GM21576 (cell line): ENCODE data around the gene UGT1A9.

ENCODE experiments used
- ATAC-seq: cut with Tn5 transposase; IDR thresholded peaks from one replicate; pipeline ENCODE4 v1.9.1; 2021; ENCODE audit warnings: mild to moderate bottlenecking, moderate library complexity; ENCODE audit not compliant: unreplicated experiment

The UGT1A9 gene

DNA sequence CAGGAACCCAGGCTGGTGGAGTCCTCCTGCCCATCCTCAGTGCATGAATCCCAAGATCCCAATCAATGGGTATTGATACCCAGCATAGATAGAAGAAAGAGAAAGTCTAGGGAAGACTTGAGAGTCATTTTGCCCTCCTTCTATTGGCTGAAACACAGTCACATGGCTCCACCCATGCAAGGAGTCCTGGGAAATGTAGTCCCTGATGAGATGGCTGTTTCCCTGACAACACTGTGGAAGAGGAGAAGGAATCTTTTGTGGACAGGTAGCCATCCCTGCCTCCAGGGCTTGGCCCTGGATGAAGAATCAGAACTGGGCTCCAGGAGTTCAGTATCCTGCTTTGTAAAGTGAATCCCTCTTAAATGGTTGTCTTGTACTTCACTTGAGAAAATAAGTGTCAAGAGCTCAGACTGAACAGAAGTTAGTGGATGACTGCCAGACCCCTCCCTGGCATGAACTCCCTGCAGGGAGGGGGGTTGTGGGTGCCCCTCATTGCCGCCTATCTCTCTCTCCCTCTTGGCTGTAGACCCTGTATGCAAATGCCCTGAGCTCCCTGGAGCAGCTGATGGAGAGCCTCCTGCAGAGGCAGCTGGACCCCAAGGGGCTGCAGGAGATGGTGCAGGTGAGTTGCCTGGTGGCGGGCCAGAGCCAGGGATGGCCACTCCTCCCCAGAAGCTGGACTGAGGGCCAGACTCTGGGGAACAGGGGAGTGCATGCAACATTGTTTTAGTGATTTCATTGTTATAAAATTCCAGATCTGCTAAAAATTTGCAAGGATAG is 142.5 kb downstream of the UGT1A9 start:
- no peak for ATAC-seq

DNA sequence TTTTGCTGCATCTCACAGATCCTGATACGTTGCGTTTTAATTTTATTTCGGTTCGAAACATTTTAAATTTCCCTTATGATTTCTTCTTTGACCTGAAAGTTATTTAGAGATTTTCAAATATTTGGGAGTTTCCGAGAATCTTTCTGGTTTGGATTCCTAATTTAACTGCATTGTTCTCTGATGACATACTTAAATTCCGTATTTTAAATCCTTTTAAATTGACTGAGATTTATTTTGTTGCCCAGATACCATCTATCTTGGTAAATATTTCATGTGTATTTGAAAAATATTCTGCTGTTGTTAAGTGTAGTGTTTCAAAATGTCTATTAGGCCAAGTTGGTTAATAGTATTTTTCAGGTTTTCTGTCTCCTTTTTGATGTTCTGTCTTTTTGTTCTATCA is 144.2 kb downstream of the UGT1A9 start:
- no peak for ATAC-seq

DNA sequence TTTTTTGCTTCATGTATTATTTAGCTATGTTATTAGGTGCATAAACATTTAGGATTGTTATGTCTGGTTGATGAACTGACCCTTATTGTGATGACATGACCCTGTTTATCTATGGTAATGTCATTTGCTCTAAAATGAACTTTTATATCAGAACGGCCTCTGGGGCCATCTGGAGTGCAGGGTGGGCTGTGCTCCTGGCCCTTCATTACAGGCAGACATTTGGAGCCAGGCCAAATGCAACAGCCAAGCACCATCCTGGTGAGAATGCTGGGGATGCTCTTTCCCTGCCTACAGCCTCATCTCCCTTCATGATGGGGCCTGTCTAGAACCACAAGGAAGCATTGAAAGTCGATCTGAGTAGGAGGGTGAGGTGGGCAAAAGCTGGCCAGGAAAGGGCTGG is 144.6 kb downstream of the UGT1A9 start:
- ATAC-seq, result no peak

DNA sequence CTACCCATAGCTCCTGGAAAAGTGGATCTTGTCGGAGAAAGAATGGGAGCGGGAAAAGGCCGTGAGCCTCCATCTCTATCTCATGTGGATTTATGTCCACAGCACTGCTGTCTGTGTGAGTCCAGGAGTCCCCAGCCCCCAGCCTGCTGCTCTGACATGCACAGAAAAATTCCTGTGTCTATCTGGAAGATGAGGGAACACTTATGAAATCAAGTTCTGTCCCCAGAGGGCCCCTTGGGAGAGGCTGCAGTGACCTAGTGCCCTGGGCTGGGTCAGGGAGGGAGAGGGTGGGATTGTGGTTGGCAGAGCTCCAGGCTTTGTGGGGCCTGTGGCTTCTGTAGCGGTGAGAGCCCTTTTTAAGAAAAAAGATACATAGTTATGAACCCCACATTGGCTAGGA is 145.1 kb downstream of the UGT1A9 start:
- ATAC-seq, result no peak

DNA sequence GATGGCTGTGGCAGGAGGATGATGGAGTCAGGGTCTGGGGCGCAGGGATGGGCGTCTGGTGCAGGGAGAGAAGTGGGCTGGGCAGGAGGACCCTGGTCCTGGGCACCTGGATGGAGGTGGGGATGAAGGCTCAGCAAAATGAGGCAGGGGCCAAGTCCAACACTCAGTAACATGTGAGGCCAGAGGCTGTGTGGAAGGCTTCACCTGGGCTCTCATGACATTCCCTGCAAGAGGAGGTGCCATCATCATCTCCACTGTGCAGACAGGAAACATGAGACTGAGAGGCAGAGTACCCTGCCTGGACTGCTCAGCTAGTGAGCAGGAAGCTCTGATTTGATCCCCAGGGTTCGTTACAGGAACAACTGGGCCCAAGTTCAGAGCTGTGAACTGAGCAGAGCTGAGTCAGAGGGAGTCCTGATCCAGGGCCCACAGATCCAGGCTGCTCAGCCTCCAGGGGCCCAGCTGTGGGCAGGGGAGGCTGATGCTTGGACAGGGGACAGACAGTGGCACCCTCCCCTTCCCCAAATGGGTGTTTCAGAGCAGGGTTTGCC is 145.7 kb downstream of the UGT1A9 start:
- no peak for ATAC-seq

DNA sequence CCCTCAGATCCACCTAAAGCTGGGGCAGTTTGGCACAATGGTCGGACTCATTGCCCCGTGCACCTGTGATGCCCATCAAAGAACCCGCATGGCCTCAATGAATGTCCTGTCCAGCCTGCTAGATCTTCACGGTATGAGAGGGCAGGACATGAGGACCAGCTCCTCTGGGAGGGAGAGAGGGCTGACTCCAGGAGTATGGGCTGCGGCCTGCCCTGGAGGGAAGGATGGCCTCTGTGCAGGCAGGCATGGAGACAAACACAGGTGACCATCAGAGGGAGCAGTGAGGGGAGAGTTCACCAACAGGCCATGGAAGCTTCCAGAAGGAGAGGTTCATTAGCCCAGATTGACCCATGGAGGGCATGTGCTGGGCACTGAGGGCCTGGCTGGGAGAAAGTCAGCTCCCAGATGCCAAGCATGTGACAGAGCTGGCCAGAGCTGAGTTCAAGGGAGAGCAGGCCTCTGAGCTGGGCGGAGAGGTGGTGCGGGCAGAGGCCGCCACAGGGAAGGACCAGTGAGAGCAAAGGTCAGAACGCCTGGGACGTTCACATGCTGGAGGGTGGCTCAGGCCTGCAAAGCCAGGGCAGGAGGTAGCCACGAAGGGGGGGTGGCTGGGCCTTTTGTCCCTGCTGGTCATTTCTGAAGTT is 146.4 kb downstream of the UGT1A9 start:
- no peak for ATAC-seq

DNA sequence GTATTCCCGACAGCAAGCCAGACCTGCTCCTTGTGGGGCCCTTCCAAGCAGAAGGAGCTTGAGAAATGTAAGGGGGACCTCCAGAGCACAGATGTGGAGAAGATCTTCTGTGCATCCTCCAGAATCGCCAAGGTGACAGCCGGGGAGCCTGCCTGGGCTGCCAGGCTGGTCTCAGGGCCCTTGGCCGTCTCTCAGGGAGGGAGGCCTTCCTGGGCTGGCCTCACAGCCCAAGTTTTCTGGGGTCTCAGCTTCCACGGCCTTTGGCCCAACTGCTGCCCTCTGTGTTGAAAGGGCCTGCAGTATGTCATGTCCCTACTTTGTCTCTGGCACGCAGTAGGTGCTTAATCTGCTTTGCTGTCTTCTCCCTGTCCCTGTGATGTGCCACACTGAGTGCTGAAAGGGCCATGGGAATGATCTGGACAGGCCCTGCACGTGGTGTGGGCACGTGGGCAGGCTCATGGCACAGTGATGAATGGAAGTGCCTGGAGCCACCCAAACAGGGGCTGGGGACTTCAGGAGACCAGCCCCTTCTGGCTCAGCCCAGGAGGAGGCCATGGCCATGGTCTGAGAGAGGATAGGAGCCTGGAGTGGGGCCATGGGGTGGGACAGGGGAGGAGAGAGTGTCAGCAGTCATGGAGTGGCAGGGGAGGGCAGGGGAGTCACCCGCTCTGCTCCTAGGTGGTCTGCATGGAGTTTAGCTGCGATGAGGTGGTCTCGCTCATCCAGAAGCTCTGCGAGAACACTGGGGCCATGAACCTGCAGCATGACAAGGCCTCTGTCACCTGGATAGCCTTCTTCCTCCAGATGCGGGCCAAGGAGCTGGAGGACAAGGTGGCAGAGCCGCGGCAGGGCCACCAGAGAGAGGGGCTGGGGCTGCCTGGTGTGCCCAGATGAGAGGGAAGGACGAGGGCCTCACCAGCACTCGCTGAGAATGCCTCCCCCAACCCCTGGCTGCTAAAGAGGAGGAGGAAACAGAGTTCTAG is 147.2 kb downstream of the UGT1A9 start:
- ATAC-seq, result no peak

DNA sequence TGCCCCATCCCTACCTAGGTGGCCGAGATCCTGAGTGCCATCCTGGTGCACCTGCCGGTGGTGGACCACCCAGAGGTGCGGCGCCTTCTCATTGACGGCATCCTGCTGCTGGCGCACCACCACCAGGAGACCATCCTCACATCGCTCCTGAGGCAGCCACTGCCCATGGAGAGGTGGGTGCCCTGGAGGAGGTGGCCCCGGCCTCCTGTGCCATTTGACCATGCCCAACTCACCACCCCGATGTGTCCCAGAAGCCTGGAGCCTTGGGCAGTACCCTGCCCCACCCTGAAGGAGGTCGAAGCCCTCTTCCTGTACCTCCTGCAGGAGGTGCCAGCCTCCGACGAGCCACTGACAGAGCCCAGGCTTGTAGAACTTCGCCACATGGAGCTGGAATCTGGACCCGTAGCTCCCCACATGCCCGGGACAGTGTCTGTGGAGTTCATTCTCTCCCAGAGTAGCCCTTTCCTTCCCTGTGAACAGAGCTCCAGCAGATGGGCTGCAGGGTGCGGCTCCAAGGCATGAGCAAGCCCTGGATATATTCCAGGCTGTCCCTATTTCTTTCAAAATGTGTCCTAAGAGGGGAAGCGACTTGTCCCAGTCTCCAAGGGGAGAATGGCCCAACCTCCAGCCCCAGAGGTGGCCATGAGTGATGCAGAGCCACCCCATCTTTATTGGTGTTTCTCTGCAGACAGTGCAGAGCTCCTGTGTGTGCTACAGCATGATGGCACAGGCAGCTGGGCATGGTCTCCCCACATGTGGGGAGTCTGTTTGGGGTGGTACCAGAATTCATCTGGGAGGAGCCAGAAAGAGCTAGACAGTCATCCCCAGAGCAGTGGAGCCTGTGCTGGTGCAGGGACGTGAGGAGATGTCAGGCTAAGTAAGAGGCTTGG is 148.4 kb downstream of the UGT1A9 start:
- ATAC-seq, result no peak

DNA sequence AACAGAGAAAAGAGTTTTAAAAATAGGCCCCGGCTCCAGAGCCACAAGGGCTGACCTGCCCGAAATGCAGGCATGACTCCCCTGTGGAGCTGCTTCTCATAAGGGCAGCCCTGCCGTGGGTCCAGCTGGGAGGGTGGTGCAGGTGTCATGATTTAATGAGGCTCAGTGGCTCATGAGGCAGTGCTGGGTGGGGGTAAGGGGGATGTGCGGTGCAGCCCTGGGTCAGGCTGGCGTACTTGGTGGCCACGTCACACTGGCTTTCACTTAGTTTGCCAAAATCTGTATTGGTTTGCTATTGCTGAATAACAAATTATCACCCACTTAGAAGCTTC is 149.0 kb downstream of the UGT1A9 start:
- ATAC-seq, result no peak

DNA sequence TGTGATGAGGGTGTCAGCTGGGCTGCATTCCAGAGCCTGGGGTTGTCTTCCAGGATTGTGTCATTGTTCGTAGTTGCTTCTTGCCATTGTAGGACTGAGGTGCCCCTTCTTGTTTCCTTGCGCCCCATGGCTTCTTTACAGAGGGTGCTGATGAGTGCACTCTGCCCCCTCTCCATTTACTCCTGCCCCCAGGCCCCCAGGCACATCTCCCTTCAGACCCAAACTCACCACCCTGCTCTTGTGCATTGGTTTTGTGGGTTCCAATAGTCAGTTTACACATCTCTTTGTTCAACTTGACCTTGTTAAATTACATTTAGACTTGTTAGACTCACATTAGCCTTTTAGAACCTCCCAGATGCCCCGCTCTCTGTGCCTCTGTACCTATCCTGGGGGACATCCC is 149.5 kb downstream of the UGT1A9 start:
- ATAC-seq, result no peak

DNA sequence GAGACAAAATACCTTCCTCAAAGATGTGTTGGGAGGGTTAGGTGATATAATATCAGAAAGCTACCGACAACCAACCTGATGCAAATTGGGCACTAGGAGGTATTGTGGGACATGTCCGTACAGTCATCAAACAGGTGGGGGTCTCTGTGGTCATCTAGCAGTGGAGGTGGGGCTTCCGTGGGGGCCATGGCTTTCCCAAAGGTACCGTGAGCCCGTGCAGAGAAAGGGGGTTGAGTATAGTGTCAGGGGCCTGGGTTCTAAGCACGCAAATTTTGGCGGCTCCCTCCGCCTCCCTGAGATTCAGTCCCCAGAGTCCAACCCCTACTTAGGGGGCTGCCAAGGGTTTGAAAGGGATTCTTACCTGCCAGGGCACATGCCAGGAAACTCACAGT is 150.0 kb downstream of the UGT1A9 start:
- ATAC-seq, result no peak

DNA sequence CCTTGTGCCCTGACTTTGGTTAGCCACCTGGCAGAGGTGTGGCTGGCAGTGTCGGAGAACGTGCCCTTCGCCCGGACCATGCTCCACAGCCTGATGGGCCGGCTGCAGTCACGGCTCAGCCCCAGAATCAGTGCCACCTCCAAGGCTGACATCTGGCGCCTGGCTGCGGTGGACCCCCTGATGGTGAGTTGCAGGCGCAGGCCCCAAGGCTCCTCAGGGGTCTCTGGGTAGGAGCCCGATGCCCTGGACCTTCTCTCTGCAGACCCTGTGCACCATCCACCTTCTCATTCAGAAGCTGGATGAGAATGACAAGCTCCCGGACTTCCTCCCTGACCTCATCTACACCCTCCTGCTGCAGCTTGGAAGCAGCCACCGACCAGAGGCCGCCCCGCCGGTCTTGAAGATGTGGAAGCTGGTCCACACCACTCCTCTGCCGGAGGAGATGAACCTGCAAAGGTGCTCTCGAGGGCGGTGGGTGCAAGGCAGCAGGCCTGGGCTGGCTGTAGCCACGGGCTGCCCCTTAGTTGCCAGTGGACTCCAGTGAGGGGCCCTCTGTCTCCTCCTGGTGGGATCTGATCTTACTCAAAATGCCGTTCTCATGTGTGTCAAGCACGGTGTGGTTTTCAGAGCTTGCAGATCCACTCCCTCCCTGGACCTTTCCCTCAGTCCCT is 150.5 kb downstream of the UGT1A9 start:
- no peak for ATAC-seq
